SIG-M5 treated with dmso at 0.1 percent for 504 hours (cell line): ENCODE measurements around the gene CITED1.

Experiments
- DNase-seq: peaks from one replicate; lab custom pipeline; 2025; ENCODE audit not compliant: unreplicated experiment; lab: John Stamatoyannopoulos, UW

The CITED1 gene

GRCh38 chrX:72308566-72309296 is 3.0 kb upstream of the CITED1 start:
- peak; percentile 23 for DNase-seq

DNA sequence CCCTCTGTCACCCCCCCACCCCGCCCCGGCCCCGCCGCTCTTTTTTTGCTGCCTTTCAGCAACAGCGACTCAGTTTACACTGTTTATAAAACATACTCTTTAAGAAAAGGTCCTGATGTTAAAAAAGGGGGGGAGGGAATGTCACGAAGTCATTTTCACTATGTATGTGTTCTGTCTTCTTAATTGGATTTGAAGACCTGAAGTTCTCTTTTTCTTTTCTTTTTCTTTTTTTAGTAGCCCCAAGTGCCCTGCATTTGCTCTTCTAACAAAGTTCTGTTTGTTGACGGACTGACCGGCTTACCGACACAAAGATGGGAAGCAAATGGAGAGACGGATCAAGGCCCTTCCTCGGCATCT is 2.5 kb upstream of the CITED1 start:
- no peak for DNase-seq

DNA sequence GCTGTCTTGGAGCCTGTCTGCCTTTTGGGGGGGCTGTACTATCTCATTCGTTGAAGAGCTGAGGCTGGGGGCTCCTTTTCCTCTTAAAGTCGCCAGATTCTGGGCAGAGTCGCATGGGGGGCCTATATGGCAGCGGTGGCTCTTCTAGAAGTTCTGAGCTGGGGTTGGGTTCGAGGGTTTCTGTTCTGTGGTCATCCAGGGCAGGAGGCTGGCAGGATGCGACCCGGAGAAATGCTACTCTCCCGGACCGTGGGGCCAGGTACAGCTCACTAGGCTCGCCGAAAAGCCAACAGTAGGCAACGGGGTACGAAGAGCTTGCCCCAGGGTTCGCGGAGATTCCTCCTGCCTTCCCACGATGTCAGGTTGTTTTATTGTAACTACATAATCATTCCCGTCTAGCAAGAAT is 1.9 kb upstream of the CITED1 start:
- DNase-seq, result no peak

DNA sequence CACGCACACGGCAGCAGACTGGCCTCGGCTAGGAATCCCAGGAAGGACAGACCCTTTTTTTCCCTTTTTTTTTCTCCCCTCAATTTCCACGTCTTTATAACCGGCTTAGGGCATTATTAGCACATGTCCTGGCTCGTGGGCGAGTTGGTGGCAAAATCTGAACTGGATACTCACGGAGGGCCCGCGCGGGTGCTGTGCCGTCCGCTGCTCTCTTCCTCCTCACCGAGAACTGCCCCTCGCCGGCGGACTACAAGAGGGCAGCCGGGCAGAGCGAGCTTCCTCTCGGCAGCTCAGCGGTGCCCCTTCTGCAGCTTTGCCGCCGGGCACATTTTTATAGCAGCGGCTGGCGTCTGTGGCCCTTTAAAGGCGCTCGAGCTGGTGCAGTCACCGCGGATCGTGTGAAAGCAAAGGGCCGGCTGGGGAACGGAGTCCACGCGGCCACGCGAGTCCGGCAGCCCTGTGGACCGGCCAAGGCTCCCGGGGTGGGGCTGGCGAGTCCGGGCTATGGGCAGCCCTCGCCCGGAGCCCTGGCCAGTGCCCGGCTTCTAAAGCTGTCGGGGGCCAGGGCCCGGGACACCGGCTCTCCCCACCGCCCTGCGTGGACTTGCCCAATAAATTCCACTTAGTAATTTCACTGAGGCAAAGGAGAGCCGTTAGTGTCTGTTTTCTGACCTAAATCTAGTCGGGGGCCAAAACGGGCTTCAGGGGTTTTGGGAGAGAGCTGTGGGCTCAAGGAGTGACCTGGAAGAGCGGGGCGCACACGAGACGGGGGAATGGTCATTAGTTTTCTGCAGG is 1.3 kb upstream of the CITED1 start:
- peak; percentile 52 for DNase-seq

DNA sequence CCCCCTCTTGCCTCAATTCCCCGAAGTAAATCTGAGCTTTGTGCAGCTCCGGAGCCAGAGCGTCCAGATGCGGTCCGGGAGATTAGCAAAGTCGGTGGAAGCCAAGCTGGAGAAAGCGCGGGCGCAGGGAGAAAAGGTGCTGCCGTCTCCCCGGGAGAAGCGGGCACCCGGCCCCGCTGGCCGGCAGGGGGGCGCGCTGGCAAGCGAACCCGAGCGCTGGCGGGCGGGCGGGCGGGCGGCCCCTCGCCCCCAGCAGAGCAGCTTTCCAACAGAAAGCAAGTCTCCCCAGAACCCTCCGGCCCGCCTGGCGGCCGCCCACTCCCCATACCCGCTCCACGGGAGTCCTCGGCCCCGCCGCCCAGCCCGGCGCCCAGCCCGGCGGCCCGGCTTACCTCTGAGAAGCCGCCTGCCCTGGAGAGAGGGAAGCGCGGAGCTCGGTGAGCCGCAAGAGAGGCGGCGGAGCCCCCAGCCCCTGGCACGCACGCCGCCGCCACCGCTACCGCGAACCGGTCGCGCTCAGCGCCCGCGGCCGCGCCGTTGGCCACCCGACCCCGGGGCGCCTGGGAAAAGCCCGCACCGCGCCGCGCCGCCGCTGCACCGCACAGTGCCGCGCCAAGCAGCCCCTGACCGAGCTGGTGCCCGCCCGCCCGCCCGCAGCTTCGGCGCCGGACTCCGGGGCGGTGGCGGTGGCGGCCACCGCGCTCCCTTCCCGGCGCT is 529 bp upstream of the CITED1 start:
- DNase-seq, result no peak

- no peak for DNase-seq
Measured at GRCh38 chrX:72304877-72305276, 837 bp downstream of the CITED1 start.

DNA sequence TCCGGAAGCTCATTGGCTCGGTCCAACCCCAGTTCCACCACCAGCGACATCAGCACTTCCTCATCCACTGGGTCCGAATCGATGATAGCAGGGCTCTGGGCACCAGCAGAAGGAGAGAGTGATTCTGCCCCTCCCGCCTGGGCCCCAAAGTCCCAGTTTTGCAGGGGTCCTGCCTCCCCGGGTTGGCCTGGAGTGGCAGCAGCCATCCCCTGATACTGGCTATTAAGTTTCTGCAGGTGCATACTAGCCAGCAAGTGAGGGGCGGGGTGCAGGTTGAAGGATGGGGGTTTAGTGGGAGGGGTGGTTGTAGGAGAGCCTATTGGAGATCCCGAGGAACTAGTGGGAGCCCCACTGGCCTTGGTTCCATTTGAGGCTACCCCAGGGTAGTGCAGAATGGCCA is 3.9 kb downstream of the CITED1 start:
- DNase-seq, result no peak

- DNase-seq, result no peak
Measured at GRCh38 chrX:72299891-72300630, 5.7 kb downstream of the CITED1 start.

DNA sequence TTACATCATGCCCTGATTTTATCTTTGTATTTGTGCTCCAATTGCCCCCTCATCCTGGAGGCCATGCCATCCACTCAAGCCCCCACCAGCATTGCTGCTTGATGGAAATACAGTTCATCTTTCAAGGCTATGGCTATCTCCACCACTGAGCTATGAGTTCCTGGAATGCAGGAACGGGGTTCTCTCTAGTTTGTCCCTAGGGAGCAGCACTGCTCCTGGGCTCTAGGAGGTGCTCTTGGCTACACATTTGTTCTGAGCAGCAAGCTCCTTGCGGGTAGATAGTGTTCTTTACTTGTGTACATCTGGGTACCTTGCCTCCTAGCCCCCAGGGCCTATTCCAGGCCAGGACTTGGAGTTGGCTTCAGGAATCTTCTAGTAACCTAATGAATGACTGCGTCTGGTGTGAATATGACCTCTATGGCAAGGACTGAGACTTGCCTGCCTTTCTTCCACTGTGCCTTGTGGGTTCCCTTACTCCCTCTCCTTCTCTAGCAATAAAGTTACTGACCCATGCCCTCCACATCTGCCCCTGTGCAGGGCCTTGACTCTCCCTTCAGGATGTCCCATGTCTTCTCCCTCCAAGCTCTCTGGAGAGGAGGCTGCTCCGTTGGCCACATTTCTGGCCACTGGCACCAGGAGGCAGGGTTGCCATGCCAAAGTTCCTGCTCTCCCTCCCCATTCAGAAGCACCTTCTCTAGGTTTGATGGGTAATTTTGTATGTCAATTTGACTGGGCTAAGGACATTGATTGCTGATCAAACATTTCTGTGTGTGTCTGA is 7.6 kb downstream of the CITED1 start:
- peak; percentile 19 for DNase-seq

GRCh38 chrX:72296991-72297390 is 8.7 kb downstream of the CITED1 start:
- DNase-seq, result no peak

DNA sequence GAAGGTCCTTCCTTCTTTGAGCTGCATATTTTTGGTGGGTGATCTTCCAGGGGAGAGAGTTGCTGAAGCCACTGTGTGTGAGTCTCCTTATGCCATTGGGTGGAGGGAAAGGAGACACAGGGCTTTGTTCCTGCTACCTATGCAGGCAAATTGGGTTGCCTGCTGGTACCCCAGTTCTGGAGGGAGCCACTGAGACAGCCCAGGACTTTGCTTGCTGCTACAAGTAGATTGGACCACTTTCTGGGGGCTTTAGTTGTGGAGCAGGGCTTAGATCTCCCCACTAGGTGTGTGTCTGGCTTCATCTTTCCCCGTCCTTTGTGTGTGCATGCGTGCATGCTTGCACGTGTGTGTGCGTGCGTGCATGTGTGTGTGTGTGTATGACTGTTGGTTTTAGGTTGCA is 10.0 kb downstream of the CITED1 start:
- no peak for DNase-seq

DNA sequence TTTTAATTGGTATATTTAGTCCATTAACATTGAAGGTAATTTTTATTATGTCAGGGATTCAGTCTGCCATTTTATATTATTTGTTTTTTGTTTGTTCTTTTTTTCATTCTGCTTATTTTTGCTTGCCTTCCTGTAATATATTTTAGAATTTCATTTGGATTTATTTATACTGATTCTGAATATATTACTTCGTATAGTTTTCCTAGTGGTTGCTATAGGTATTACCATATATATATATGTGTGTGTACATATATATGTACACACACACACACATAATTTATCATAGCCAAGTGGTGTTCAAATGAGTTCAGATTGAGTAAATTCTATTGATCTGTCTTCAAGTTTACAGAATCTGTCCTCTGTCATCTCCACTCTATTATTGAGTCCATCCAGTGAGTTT is 11.2 kb downstream of the CITED1 start:
- no peak for DNase-seq

GRCh38 chrX:72282302-72282701 is 23.4 kb downstream of the CITED1 start:
- no peak for DNase-seq

DNA sequence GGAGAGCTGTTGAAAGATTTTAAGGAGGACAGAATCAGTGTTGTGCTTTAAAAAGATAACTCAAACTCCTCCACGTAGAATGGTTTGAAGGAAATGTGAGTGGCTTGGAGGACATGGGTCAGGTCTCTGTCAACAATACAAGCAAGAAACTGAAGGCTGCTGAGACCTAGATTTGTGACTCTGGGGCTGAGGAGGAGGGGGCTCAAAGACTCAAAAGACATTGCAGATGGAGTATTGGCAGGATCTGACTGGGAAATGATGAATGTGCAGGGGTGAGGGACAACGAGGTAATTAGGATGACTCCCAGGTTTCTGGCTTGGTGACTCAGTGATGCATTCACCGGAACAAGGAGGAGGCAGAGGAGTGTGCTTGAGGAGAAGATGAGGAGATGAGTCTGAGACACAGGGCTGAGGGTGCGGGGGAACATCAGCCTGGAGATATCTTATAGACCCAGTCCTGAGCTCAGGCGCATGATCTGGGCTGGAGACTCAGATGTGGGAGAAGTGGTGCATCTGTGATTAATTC is 25.3 kb downstream of the CITED1 start:
- no peak for DNase-seq

- DNase-seq, result no peak
Measured at GRCh38 chrX:72276478-72276953, 29.2 kb downstream of the CITED1 start.

GRCh38 chrX:72274526-72274925 is 31.2 kb downstream of the CITED1 start:
- DNase-seq, result no peak

GRCh38 chrX:72273718-72274117 is 32.0 kb downstream of the CITED1 start:
- DNase-seq, result no peak

- no peak for DNase-seq
Measured at GRCh38 chrX:72272868-72273267, 32.8 kb downstream of the CITED1 start.

- no peak for DNase-seq
Measured at GRCh38 chrX:72271812-72272211, 33.9 kb downstream of the CITED1 start.
